HG03354 (cell line): ENCODE measurements around the gene ITGAL.
A peak's percentile ranks its signal among the peaks of the same experiment; 100 is the strongest.
"Not testable (repeated sequence)": the region's sequence is repeated elsewhere in the genome, so short reads cannot be mapped to it uniquely, and the experiment has no call there.

ENCODE experiments used
- ATAC-seq: cut with Tn5 transposase; IDR thresholded peaks from one replicate; pipeline ENCODE4 v1.9.1; 2021; ENCODE audit warnings: mild to moderate bottlenecking; ENCODE audit not compliant: unreplicated experiment, poor library complexity, severe bottlenecking

ITGAL gene

GRCh38 chr16:30539000-30539964, 66.7 kb downstream of the ITGAL start:
- no peak for ATAC-seq

- ATAC-seq = not testable (repeated sequence)
Measured at GRCh38 chr16:30539986-30540526, 67.5 kb downstream of the ITGAL start.

GRCh38 chr16:30540916-30541464, 68.4 kb downstream of the ITGAL start:
- ATAC-seq = not testable (repeated sequence)

- ATAC-seq = no peak
Measured at GRCh38 chr16:30541502-30542329, 69.2 kb downstream of the ITGAL start.

GRCh38 chr16:30543067-30543466, 70.5 kb downstream of the ITGAL start:
- ATAC-seq = no peak

GRCh38 chr16:30546115-30546514, 73.6 kb downstream of the ITGAL start:
- ATAC-seq = no peak

GRCh38 chr16:30548416-30549253, 76.1 kb downstream of the ITGAL start:
- no peak for ATAC-seq

- no peak for ATAC-seq
Measured at GRCh38 chr16:30551781-30552180, 79.2 kb downstream of the ITGAL start.

- ATAC-seq = no peak
Measured at GRCh38 chr16:30552956-30553355, 80.4 kb downstream of the ITGAL start.

GRCh38 chr16:30553393-30553899, 80.9 kb downstream of the ITGAL start:
- no peak for ATAC-seq

GRCh38 chr16:30554557-30555314, 82.2 kb downstream of the ITGAL start:
- ATAC-seq = no peak

GRCh38 chr16:30555315-30556124, 83.0 kb downstream of the ITGAL start:
- ATAC-seq = no peak

GRCh38 chr16:30556125-30556473, 83.6 kb downstream of the ITGAL start:
- ATAC-seq = no peak

GRCh38 chr16:30557707-30557956, 85.1 kb downstream of the ITGAL start:
- ATAC-seq = peak; percentile 17

- ATAC-seq = peak; percentile 91
Measured at GRCh38 chr16:30557957-30558788, 85.6 kb downstream of the ITGAL start, which contains the start of gene ZNF764. ZNF764 (minus strand) TSS chr16:30558374; CDS start chr16:30558182, 192 bp downstream.

GRCh38 chr16:30558789-30559377, 86.3 kb downstream of the ITGAL start:
- ATAC-seq = no peak

GRCh38 chr16:30559690-30560089, 87.1 kb downstream of the ITGAL start:
- ATAC-seq = no peak
